Mucosa of descending colon (tissue), 3 donors: ENCODE data around the gene CLEC16A. TPM values are rescaled to one million over a fixed set of nuclear protein-coding genes. Genes with fewer than 3 reads are reported as not detected.

ENCODE experiments used
- ATAC-seq: fragments of 200-7000 bp; cut with Tn5 transposase; one replicate; pipeline ENCODE4 v1.9.1; 2020; ENCODE audit warnings: mild to moderate bottlenecking, moderate library complexity
- DNase-seq, 3 donors: peaks; one replicate each; pipeline ENCODE4 v3.0.0-alpha.2; 2020
- H3K36me3 ChIP-seq: fragments of 200-600 bp; one replicate; pipeline ENCODE4 v1.8.0; 2021; ENCODE audit warnings: low read depth, mild to moderate bottlenecking
- H3K4me1 ChIP-seq: fragments of 200-600 bp; one replicate; pipeline ENCODE4 v1.8.0; 2021; ENCODE audit warnings: low read depth, mild to moderate bottlenecking
- H3K4me3 ChIP-seq: fragments of 200-600 bp; one replicate; pipeline ENCODE4 v1.8.0; 2021; ENCODE audit warnings: mild to moderate bottlenecking
- H3K9me3 ChIP-seq: fragments of 200-600 bp; one replicate; pipeline ENCODE4 v1.8.0; 2021; ENCODE audit warnings: mild to moderate bottlenecking
- intact Hi-C, 2 donors: fragments of 100-400 bp; cut with DNase I in 1 of 2; cut with micrococcal nuclease in 1 of 2; formaldehyde crosslinking; loops; one replicate each; pipeline versions ENCODE4 v1.11.0 to v1.11.1; 2022; cut with DNase I, micrococcal nuclease
- total RNA-seq, 3 donors: library from RNA; stranded (reverse); fragmentation: NEBNext Ultra II Directional in 2 of 3; extraction: Animal tissue kit (Norgen Biotek cat#: 25700) in 2 of 3; gene quantifications; one replicate each; pipeline versions ENCODE4 v1.2.1 to v1.2.4, GENCODE V29; 2021 to 2023
- TF ChIP-seq, protein P1 (sequence below): fragments of 200-600 bp; IDR thresholded peaks from one replicate; pipeline ENCODE4 v1.8.0; 2022; ENCODE audit warnings: antibody characterized with exemption, mild to moderate bottlenecking
- donor health status: DM: no; HTN: no; CAD: no; lungs with moderate emphysema.
- donor health status: DM: no; HTN: no; CAD: no.
- donor health status: DM: no; HTN: yes; CAD: no.

The CLEC16A gene
- total RNA-seq, 3 donors from 2014 or later: 30.3 to 38.1 (median 37.1) TPM

GRCh38 chr16:11007714-11008280 lies 63.4 kb downstream of the CLEC16A start:
- ATAC-seq: no peak
- no peak overlapping the region for H3K4me3 ChIP-seq
- TF ChIP-seq, protein P1, sequence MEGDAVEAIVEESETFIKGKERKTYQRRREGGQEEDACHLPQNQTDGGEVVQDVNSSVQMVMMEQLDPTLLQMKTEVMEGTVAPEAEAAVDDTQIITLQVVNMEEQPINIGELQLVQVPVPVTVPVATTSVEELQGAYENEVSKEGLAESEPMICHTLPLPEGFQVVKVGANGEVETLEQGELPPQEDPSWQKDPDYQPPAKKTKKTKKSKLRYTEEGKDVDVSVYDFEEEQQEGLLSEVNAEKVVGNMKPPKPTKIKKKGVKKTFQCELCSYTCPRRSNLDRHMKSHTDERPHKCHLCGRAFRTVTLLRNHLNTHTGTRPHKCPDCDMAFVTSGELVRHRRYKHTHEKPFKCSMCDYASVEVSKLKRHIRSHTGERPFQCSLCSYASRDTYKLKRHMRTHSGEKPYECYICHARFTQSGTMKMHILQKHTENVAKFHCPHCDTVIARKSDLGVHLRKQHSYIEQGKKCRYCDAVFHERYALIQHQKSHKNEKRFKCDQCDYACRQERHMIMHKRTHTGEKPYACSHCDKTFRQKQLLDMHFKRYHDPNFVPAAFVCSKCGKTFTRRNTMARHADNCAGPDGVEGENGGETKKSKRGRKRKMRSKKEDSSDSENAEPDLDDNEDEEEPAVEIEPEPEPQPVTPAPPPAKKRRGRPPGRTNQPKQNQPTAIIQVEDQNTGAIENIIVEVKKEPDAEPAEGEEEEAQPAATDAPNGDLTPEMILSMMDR: no peak
- DNase-seq: no peak
- intact Hi-C loops: no loop called here
- no peaks in the 10 kb centered on the region for H3K9me3 ChIP-seq
- no peaks in the 10 kb centered on the region for H3K4me1 ChIP-seq
- no peaks in the 10 kb centered on the region for H3K36me3 ChIP-seq

GRCh38 chr16:11009027-11009755 lies 64.8 kb downstream of the CLEC16A start:
- Histone ChIP-seq H3K4me1 (no peaks in the 10 kb centered on the region), H3K4me3 (no peak overlapping the region), H3K9me3 (no peaks in the 10 kb centered on the region), H3K36me3 (no peaks in the 10 kb centered on the region)
- DNase-seq (no peak), ATAC-seq (no peak)
- intact Hi-C loops: no loop called here
- TF ChIP-seq, protein P1: no peak

GRCh38 chr16:11010575-11011221 lies 66.3 kb downstream of the CLEC16A start:
- no peak for ATAC-seq
- no peaks in the 10 kb centered on the region for H3K4me1 ChIP-seq
- intact Hi-C loops: no loop called here
- no peak for DNase-seq
- no peaks in the 10 kb centered on the region for H3K9me3 ChIP-seq
- H3K4me3 ChIP-seq: no peak overlapping the region
- TF ChIP-seq, protein P1: no peak
- no peaks in the 10 kb centered on the region for H3K36me3 ChIP-seq

DNA sequence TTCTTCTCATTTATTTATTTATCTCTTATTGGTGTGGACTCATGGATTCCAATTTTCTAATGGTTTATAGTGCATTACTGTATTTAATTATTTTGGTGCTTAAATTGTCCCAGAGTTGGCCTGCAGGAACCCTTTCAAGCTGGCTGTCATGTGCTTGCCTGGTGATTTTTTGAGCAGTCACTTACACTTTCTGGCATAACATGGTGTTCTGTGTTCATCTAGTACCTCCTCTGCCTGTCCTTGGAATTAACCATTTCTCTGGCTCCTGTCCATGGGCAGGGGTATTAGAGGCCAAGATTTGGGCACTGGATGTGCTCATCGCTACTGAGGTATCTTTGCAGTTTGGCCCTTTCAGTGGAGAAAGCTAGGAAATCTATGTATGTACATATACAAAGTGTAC lies 67.0 kb downstream of the CLEC16A start:
- intact Hi-C loops: no loop called here
- TF ChIP-seq, protein P1: no peak
- H3K4me1 ChIP-seq: peaks cover 3% of the 10 kb centered on the region

DNA sequence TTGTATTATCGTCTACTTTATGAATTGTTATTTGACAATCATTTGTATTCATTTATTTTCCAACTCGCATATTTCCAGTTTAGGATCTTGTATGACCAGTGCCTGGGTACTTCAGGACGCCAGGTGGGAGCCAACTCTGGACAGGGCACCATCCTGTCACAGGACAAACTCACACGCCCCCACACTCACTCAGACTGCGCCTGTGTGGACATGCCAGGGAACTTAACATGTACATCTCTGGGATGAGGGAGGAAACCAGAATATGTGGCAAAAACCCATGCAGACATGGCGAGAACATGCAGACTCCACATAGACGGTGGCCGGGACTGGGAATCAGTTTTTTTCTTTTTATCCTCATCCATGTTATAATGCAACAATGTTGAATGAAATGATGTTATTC lies 68.5 kb downstream of the CLEC16A start:
- intact Hi-C loops: no loop called here
- H3K36me3 ChIP-seq: no peaks in the 10 kb centered on the region
- H3K4me1 ChIP-seq: peaks cover 4% of the 10 kb centered on the region
- DNase-seq: no peak
- no peaks in the 10 kb centered on the region for H3K9me3 ChIP-seq
- no peak for ATAC-seq
- H3K4me3 ChIP-seq: no peak overlapping the region
- TF ChIP-seq, protein P1: no peak

More for the DNA sequence above, 67.0 kb downstream of the CLEC16A start:
- DNase-seq (no peak), ATAC-seq (no peak)
- no peaks in the 10 kb centered on the region for H3K36me3 ChIP-seq
- H3K4me3 ChIP-seq: no peak overlapping the region
- no peaks in the 10 kb centered on the region for H3K9me3 ChIP-seq
